HFFc6 (cell line): Measurements from ENCODE around the gene IGFBP6. TPM values are rescaled to one million over a fixed set of nuclear protein-coding genes. Genes with fewer than 3 reads are reported as not detected.

Experiments used
- DNase-seq: peaks from one replicate; pipeline ENCODE4 v3.0.0-alpha.2; 2018
- H3K27ac Mint-ChIP-seq: 2 replicates; pipeline ENCODE4 v1.8.0; 2020; ENCODE audit warnings: mild to moderate bottlenecking, mixed read lengths
- H3K27me3 Mint-ChIP-seq: 2 replicates; pipeline ENCODE4 v1.8.0; 2021; ENCODE audit warnings: mild to moderate bottlenecking, moderate library complexity, mixed read lengths; ENCODE audit not compliant: insufficient read depth
- H3K36me3 Mint-ChIP-seq: 2 replicates; pipeline ENCODE4 v1.8.0; 2021; ENCODE audit warnings: low read depth, mixed read lengths
- H3K4me1 Mint-ChIP-seq: 2 replicates; pipeline ENCODE4 v1.8.0; 2020; ENCODE audit warnings: low read depth, mixed read lengths
- H3K4me3 Mint-ChIP-seq: 2 replicates; pipeline ENCODE4 v1.8.0; 2020; ENCODE audit warnings: mild to moderate bottlenecking, moderate library complexity, mixed read lengths
- H3K9me3 Mint-ChIP-seq: 2 replicates; pipeline ENCODE4 v1.8.0; 2020; ENCODE audit warnings: mild to moderate bottlenecking, mixed read lengths
- long read RNA-seq: library from polyadenylated mRNA; unstranded; transcript quantifications from one replicate; pipeline ENCODE4 v2.0.0, GENCODE V29; 2019
- total RNA-seq, 6 experiments: library from RNA; stranded (reverse); fragmentation: NEBNext Ultra II Directional; extraction: Animal tissue kit (Norgen Biotek cat#: 25700); gene quantifications; 2 replicates in 1 of 6; 3 replicates in 5 of 6; pipeline ENCODE4 v1.2.3, GENCODE V29; 2021
- TF ChIP-seq, protein P1 (sequence below): fragments of 200-600 bp; sonication (generic); IDR thresholded peaks from 2 replicates; pipeline ENCODE4 v1.5.0; 2021; ENCODE audit warnings: antibody characterized with exemption, mild to moderate bottlenecking

Gene IGFBP6
- total RNA-seq: 100 to 1,000 TPM; 317 to 444 (median 430) TPM
- long read RNA-seq, transcript IGFBP6-201 (4 exons, 1,169 nt): major isoform, 309 of 329 reads
- long read RNA-seq, partial matches to known transcripts: 7 of 329 reads
- long read RNA-seq, other reads (novel, unspliced or antisense): 10 of 329 reads

DNA sequence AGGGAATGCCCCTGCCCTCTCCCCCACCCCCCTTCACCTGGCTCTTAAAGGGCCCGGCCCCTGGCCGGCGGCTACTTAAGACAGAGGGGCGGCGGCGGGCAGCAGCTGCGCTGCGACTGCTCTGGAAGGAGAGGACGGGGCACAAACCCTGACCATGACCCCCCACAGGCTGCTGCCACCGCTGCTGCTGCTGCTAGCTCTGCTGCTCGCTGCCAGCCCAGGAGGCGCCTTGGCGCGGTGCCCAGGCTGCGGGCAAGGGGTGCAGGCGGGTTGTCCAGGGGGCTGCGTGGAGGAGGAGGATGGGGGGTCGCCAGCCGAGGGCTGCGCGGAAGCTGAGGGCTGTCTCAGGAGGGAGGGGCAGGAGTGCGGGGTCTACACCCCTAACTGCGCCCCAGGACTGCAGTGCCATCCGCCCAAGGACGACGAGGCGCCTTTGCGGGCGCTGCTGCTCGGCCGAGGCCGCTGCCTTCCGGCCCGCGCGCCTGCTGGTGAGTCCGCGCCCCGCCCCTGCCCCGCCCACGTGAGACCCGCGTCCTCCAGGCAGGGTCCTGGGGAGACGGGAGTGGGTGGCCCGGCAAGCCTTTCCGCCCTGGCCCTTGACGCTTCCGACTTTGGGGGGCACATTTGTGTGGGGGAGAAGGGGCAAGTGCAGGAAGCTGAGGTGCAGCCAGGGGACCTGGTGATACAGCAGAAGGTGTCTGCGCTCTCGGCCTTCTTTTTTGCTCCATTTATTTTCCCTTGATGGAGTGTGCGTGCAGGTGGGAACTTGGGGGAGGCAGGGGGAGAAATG is at the start of gene IGFBP6:
IGFBP6 (plus strand) TSS at position 104 of the 790 bp plus-strand sequence; CDS start at position 155, 51 bp downstream.
- TF ChIP-seq, protein P1, sequence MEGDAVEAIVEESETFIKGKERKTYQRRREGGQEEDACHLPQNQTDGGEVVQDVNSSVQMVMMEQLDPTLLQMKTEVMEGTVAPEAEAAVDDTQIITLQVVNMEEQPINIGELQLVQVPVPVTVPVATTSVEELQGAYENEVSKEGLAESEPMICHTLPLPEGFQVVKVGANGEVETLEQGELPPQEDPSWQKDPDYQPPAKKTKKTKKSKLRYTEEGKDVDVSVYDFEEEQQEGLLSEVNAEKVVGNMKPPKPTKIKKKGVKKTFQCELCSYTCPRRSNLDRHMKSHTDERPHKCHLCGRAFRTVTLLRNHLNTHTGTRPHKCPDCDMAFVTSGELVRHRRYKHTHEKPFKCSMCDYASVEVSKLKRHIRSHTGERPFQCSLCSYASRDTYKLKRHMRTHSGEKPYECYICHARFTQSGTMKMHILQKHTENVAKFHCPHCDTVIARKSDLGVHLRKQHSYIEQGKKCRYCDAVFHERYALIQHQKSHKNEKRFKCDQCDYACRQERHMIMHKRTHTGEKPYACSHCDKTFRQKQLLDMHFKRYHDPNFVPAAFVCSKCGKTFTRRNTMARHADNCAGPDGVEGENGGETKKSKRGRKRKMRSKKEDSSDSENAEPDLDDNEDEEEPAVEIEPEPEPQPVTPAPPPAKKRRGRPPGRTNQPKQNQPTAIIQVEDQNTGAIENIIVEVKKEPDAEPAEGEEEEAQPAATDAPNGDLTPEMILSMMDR: peak; percentile 26
- H3K9me3 Mint-ChIP-seq: no peaks in the 10 kb centered on the region
- peak; percentile 16 for DNase-seq
- H3K27ac Mint-ChIP-seq: peak within 1 kb of the TSS; percentile 95
- no peaks in the 10 kb centered on the region for H3K36me3 Mint-ChIP-seq
- peaks cover 5% of the 10 kb centered on the region; the same call in 1 of the 2 replicates for H3K27me3 Mint-ChIP-seq
- H3K4me1 Mint-ChIP-seq: peaks cover 59% of the 10 kb centered on the region
- H3K4me3 Mint-ChIP-seq: peak within 1 kb of the TSS; percentile 95

DNA sequence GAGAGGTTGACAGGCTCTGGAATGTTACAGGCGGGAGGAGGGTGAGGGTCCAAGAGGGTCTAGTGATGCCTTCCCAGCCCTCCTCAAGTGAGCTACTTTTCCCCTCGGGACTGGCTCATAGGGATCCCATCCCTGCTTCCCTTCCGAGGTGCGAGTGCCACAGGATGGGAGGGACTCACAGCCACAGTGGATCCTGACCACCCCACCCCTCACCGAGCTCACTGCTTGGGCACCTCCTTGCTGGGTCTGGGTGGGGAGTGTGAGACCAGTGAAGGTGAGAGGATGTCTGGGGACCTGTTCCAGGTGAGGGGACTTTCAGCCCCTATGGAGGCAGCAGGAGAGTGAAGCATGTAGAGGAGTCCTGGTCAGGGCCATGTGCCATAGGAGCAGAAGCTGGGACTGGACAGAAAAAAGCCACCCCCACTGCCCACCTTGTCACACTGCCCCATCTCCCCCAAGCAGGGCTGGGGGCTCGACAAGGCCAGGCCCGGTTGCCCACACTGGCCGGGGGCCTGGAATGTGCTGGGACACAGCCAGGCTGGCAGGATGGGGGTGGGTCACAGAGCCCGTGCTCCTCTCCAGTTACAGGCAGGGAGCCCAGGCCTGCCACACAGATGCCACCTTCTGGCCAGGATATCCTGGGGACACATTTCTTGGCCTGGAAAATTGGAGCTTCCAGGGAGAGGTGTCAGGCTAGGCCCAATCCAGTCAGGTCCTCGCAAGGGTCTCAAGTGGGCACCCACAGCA is 49.3 kb upstream of the IGFBP6 start:
- no peaks in the 10 kb centered on the region for H3K9me3 Mint-ChIP-seq
- H3K4me1 Mint-ChIP-seq: peaks cover 76% of the 10 kb centered on the region
- H3K4me3 Mint-ChIP-seq: peak overlapping the region; percentile 86
- peak overlapping the region; percentile 97 for H3K27ac Mint-ChIP-seq
- H3K27me3 Mint-ChIP-seq: peaks cover 10% of the 10 kb centered on the region
- TF ChIP-seq, protein P1: peak; percentile 49; the same call in 1 of the 2 replicates
- H3K36me3 Mint-ChIP-seq: peaks cover 14% of the 10 kb centered on the region; the same call in 1 of the 2 replicates
- DNase-seq: no peak

DNA sequence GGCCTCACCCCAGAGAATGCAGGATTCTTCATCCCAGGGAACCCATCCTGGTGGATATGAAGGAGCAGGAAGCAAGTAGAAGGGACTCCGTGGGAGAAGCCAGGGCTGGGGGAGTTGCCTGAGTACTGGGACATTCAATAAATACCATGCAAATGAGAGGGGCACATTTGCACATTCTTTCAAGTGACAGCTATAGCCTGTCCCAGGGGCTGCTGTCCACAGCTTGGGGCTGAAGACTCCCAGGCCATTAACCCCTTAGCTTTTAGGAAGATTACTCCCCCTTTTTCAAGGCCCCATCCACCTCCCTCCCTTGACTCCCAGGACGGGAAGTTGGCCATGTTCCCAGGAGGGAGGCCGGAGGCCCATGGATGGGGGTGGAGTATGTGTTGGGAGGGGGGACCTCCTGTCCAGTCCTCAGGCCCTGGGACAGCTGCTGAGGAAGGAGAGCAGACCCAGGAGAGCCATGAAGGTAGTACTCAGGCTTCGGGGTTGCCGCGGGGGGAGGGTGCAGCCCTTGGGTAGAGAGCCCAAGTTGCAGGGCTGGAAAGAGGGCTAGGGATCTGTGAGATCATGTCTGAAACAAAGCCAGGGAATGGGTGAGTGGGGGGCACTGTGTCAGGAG is 48.6 kb upstream of the IGFBP6 start:
- Mint-ChIP-seq H3K36me3 (peaks cover 11% of the 10 kb centered on the region; the same call in 1 of the 2 replicates), H3K4me1 (peaks cover 83% of the 10 kb centered on the region), H3K27me3 (peaks cover 10% of the 10 kb centered on the region), H3K9me3 (no peaks in the 10 kb centered on the region), H3K4me3 (peak overlapping the region; percentile 86), H3K27ac (peak overlapping the region; percentile 97)
- peak; percentile 43 for DNase-seq
- TF ChIP-seq, protein P1: no peak

GRCh38 chr12:53049571-53050318 is 47.7 kb upstream of the IGFBP6 start, which contains the start of gene TNS2:
TNS2 (plus strand) TSS chr12:53050065; CDS start chr12:53050186, 121 bp downstream.
- no peak for DNase-seq
- TF ChIP-seq, protein P1: no peak
- Mint-ChIP-seq H3K27me3 (peaks cover 4% of the 10 kb centered on the region), H3K4me1 (peaks cover 80% of the 10 kb centered on the region), H3K27ac (peak within 1 kb of the TSS; percentile 97), H3K4me3 (peak within 1 kb of the TSS; percentile 86), H3K9me3 (no peaks in the 10 kb centered on the region), H3K36me3 (peaks cover 2% of the 10 kb centered on the region; the same call in 1 of the 2 replicates)
